HUES48 (cell line): ENCODE measurements around the gene SERPINA5.
"Not testable (repeated sequence)": the region's sequence is repeated elsewhere in the genome, so short reads cannot be mapped to it uniquely, and the experiment has no call there.

ENCODE experiments used
- H3K27ac ChIP-seq: one replicate; pipeline ENCODE4 v1.7.0; 2013; ENCODE audit warnings: low read depth, low read length, inconsistent platforms
- H3K27me3 ChIP-seq: 2 replicates; pipeline ENCODE4 v1.6.1; 2013; ENCODE audit warnings: mild to moderate bottlenecking, low read length; ENCODE audit not compliant: control insufficient read depth, insufficient read depth
- H3K36me3 ChIP-seq: 2 replicates; pipeline ENCODE4 v1.6.1; 2013; ENCODE audit warnings: low read length; ENCODE audit not compliant: control insufficient read depth, insufficient read depth
- H3K4me1 ChIP-seq: 2 replicates; pipeline ENCODE4 v1.6.1; 2013; ENCODE audit warnings: mild to moderate bottlenecking, low read length; ENCODE audit not compliant: control insufficient read depth, insufficient read depth
- H3K4me3 ChIP-seq: 2 replicates; pipeline ENCODE4 v1.5.1; 2013; ENCODE audit warnings: mild to moderate bottlenecking, low read depth, low read length
- H3K9ac ChIP-seq: 2 replicates; pipeline ENCODE4 v1.6.1; 2013; ENCODE audit warnings: mild to moderate bottlenecking, low read depth, low read length, moderate library complexity
- H3K9me3 ChIP-seq: 2 replicates; pipeline ENCODE4 v1.6.1; 2013; ENCODE audit warnings: low read length; ENCODE audit not compliant: control insufficient read depth, insufficient read depth

Gene SERPINA5

DNA sequence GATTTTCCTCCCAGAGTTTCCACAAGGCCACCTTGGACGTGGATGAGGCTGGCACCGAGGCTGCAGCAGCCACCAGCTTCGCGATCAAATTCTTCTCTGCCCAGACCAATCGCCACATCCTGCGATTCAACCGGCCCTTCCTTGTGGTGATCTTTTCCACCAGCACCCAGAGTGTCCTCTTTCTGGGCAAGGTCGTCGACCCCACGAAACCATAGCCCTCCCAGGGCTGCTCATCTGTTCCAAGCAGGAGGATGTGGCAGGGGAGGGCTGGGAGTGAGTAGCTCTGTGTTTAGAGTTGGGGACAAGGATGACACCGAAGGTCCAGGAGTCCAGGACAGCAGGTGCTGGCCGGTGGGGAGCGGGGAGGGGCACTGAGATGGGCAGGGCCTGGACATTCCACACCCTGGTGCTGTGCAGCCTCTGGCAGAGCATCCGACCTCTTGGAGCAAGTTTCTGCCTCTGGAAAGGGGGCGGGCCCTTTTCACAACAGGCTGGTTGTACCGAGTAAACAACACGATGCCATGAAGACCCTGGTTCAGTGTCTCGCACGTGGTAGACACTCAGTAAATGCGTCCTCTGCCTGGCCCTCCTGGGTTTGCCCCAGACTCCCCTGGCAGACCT lies 11.7 kb upstream of the SERPINA5 start:
- no peaks in the 10 kb centered on the region for H3K9me3 ChIP-seq
- H3K4me3 ChIP-seq = no peak overlapping the region
- no peaks in the 10 kb centered on the region for H3K36me3 ChIP-seq
- no peaks in the 10 kb centered on the region for H3K4me1 ChIP-seq
- H3K9ac ChIP-seq = no peak overlapping the region
- no peak overlapping the region for H3K27ac ChIP-seq
- H3K27me3 ChIP-seq = no peaks in the 10 kb centered on the region

DNA sequence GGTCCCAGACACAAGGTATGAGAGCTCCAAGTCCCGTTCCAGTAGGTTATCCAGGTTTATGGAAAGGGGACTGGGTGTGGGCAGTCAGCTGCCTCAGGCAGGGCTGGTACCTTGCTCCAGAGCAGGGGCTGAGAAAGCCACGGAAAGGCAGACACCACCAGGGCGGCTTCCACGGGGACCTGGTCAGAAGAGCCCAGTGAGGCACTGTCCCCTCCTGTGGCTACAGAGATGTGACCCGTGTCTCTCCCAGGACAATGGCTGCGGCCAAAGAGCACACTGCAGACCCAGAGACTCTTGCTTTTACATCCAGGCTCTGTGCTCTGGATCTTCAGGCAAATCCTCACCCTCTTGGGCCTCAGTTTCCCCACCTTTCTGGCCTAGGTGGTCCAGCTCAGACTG lies 11.2 kb upstream of the SERPINA5 start:
- Histone ChIP-seq H3K9ac (no peak overlapping the region), H3K27ac (no peak overlapping the region), H3K4me3 (no peak overlapping the region), H3K4me1 (no peaks in the 10 kb centered on the region), H3K27me3 (no peaks in the 10 kb centered on the region), H3K36me3 (no peaks in the 10 kb centered on the region), H3K9me3 (no peaks in the 10 kb centered on the region)

DNA sequence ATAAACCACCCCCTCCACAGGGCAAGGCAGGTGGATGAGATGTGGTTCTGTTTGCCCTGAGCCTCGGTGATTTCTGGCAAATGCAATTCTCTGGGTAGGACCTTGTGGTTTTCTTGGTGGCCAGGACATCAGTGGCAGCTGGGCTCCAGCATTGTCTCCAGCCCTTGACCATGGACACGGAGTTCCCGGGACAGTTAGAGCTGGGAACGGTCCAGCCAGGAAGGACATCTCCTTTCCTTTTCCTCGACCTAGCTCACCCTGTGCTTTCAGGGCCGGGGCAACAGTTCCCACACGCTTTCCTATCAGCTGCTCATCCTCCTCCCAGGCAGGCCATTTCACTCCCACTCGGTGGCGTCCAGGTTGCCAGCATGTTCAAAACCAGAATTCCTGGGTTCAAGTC lies 10.8 kb upstream of the SERPINA5 start:
- Histone ChIP-seq H3K36me3 (no peaks in the 10 kb centered on the region), H3K9me3 (no peaks in the 10 kb centered on the region), H3K4me1 (no peaks in the 10 kb centered on the region), H3K4me3 (no peak overlapping the region), H3K27me3 (no peaks in the 10 kb centered on the region), H3K27ac (no peak overlapping the region), H3K9ac (no peak overlapping the region)

DNA sequence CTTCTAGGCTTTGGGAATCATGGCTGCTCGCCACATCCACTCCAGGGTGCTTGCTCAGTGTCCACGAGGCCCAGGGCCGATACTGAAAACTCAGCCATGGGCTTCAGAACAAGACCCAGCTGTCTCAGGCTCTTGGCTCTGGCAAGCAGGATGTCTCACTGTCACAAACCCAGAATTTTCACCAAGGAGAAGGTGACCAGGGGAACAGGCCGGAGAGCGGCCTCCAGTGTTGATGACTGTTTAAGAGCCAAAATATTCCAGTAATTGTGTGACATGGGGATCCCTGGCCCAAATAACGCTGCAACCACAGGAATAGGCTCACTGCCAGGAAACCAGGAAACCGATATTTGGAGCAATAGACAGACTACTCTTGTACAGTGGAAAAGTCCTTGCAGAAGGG lies 9.8 kb upstream of the SERPINA5 start:
- H3K27me3 ChIP-seq = no peaks in the 10 kb centered on the region
- H3K9ac ChIP-seq = no peak overlapping the region
- H3K36me3 ChIP-seq = no peaks in the 10 kb centered on the region
- no peaks in the 10 kb centered on the region for H3K4me1 ChIP-seq
- H3K4me3 ChIP-seq = no peak overlapping the region
- no peak overlapping the region for H3K27ac ChIP-seq
- H3K9me3 ChIP-seq = no peaks in the 10 kb centered on the region

DNA sequence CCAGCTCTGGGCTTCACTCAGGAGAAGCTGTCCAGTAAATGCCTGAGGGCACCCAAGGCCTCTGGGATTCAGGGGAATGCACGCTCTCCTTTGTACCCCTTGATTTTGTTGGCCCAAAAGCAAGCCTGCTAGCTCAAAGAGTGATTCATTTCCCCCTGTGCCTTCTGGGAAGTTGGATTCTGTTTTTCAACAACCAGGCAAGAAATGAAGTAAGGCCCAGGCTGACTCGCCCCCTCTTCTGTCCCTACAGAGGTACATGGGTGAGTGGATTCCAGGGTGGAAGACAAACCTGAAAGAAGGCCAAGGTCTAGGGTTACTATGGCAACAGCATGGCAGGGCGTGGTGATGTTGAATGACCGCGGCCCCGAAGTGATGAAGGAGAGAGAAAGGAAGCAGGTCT lies 9.3 kb upstream of the SERPINA5 start:
- H3K27me3 ChIP-seq = no peaks in the 10 kb centered on the region
- no peaks in the 10 kb centered on the region for H3K36me3 ChIP-seq
- no peak overlapping the region for H3K9ac ChIP-seq
- H3K4me3 ChIP-seq = no peak overlapping the region
- no peak overlapping the region for H3K27ac ChIP-seq
- no peaks in the 10 kb centered on the region for H3K9me3 ChIP-seq
- no peaks in the 10 kb centered on the region for H3K4me1 ChIP-seq

DNA sequence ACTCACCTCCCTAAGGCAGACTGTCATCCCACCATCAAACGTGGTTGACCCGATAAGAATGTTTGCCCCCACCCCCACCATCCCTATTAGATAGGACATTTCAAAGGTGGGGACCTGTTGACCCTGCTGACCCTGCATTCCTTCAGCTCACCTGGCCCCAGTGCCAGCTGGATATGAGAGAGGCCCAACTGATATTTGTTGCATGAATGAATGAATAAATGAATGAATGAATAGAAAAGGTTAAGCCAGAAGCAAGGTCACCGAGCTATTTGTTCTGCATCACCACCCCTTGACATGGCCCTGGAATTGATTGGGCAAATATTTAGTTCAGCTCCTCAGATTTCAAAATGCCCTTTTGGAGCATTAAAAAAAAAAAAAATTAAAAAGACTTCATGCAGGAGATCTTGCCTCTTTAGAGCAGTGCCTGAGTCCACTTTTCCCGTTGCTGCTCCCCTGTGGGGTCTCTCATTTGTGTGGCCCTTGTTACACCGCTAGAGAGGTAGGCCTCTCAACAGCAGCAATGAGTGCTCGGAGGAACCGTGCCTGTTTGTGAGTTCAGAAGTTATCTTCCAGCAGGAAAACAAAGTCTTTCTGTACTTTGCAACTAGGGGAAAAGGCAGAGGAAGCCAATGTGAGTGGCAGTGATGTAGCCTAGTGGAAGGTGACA lies 8.5 kb upstream of the SERPINA5 start:
- Histone ChIP-seq H3K4me1 (no peaks in the 10 kb centered on the region), H3K4me3 (no peak overlapping the region), H3K9ac (no peak overlapping the region), H3K27ac (no peak overlapping the region), H3K36me3 (no peaks in the 10 kb centered on the region), H3K9me3 (no peaks in the 10 kb centered on the region; the same call in 1 of the 2 replicates), H3K27me3 (no peaks in the 10 kb centered on the region)

- no peak overlapping the region for H3K4me3 ChIP-seq
- no peaks in the 10 kb centered on the region; the same call in 1 of the 2 replicates for H3K9me3 ChIP-seq
- no peaks in the 10 kb centered on the region for H3K36me3 ChIP-seq
- H3K4me1 ChIP-seq = no peaks in the 10 kb centered on the region
- no peak overlapping the region for H3K9ac ChIP-seq
- no peak overlapping the region for H3K27ac ChIP-seq
- H3K27me3 ChIP-seq = no peaks in the 10 kb centered on the region
Measured at GRCh38 chr14:94573475-94574277, 7.5 kb upstream of the SERPINA5 start.

DNA sequence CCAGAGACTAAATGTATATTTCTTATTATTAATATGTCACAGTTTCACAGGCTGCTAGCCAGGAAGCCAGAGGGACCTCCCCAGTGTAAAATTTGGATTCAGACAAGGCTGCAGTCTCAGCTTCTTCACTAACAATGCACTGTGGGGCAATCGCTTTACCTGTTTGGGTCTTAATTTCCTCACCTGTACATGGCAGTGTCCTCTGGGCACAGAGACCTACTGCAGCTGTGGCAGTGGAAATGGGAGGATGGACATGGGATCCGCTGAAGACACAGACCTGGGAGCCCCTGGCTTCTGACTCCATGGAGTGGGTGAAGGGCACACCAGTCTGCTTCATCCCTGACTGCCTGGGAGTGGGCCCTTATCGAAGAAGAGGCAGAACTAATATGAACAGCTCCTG lies 6.9 kb upstream of the SERPINA5 start:
- Histone ChIP-seq H3K4me3 (no peak overlapping the region), H3K27me3 (no peaks in the 10 kb centered on the region), H3K9me3 (no peaks in the 10 kb centered on the region; the same call in 1 of the 2 replicates)

DNA sequence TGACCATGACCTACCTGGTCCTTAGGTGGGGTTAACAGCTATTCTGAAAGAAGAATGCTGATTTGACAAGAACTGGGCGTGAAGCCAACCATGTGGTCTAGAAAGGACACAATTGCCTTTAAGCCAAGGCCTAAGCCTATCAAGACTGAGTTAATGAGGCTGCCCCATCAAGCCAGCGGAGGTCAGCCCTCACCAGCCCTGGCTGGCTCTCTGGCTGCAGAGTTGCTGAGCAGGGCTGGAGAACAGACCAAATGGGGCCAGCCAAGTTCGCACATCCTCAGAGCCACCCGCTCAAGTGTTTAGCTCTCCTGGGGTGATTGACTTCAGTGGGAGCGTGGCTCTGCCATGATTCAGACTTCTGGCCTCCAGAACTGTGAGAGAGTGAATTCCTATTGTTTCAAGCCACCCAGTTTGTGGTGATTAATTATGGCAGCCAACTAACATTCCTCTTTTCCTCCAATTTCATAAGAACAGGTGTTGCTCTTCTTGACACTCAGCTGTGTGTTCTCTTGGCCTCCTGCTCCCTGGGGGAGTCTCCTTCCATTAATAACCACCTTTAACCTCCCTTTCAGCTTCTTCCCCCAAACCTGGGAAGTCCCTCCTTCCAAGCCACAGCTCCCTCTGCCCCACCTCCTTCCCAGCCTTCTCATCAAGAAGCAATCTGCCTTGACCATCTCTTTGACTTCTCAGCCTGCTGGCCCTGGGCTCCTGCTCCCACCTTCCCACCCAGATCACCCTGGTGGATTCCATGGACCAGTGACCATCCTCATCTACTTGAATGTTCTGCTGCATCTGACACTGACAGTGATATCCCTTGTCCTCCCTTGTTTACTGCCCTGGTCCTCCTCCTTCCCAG lies 5.3 kb upstream of the SERPINA5 start:
- peaks cover 5% of the 10 kb centered on the region; the same call in 1 of the 2 replicates for H3K9me3 ChIP-seq
- H3K36me3 ChIP-seq = no peaks in the 10 kb centered on the region
- no peak overlapping the region for H3K4me3 ChIP-seq
- H3K9ac ChIP-seq = no peak overlapping the region
- H3K27ac ChIP-seq = no peak overlapping the region
- no peaks in the 10 kb centered on the region for H3K4me1 ChIP-seq
- H3K27me3 ChIP-seq = no peaks in the 10 kb centered on the region

More for the DNA sequence above, 6.9 kb upstream of the SERPINA5 start:
- Histone ChIP-seq H3K4me1 (no peaks in the 10 kb centered on the region), H3K36me3 (no peaks in the 10 kb centered on the region), H3K9ac (no peak overlapping the region), H3K27ac (no peak overlapping the region)

DNA sequence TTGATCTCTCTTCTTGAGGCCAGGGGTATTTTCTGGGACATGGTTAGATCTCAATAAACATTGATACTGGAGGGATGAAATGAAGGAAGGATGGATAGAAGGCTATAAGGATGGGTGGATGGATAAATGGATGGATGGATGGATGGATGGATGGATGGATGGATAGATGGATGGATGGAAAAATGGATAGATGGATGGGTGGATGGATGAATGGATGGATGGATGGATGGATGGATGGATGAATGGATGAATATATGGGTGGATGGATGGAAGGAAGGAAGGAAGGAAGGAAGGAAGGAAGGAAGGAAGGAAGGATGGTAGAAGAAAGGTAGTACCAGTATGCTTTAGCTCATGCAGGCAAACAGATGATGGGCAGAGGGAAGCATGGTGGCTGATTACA lies 3.8 kb upstream of the SERPINA5 start:
- not testable (repeated sequence) for H3K27me3 ChIP-seq, H3K9ac ChIP-seq, H3K27ac ChIP-seq, H3K36me3 ChIP-seq, H3K9me3 ChIP-seq, H3K4me1 ChIP-seq, H3K4me3 ChIP-seq
